A673 (cell line): ENCODE measurements around the gene ADAMTS12. TPM values are rescaled to one million over a fixed set of nuclear protein-coding genes. Genes with fewer than 3 reads are reported as not detected.

Experiments used
- BruUV-seq: library from RNA; stranded (reverse); fragments of 400-500 nt; replicated peaks from 2 replicates; lab custom pipeline; 2021; lab: Mats Ljungman, UMichigan
- CTCF ChIA-PET: fragments of 300-600 bp; sonication (Branson Sonifier 250); formaldehyde crosslinking; loops from one replicate; lab custom pipeline; 2022; ENCODE audit warnings: antibody characterized with exemption; lab: Charles Lee
- POLR2A ChIA-PET: fragments of 300-600 bp; sonication (Branson Sonifier 250); formaldehyde crosslinking; loops from one replicate; lab custom pipeline; 2022; ENCODE audit warnings: antibody characterized with exemption; ENCODE audit not compliant: low non-redundant PET; lab: Charles Lee
- DNase-seq: peaks from one replicate; pipeline ENCODE4 v3.0.0-alpha.2; 2015; ENCODE audit warnings: low spot score
- H3K27ac ChIP-seq: fragments of 200-600 bp; sonication (generic); 2 replicates; pipeline ENCODE4 v1.5.1; 2016; ENCODE audit warnings: mixed run types, low read depth, mild to moderate bottlenecking, mixed read lengths, antibody characterized with exemption, low read length; ENCODE audit not compliant: poor library complexity, severe bottlenecking
- H3K27me3 ChIP-seq: fragments of 200-600 bp; sonication (generic); replicated peaks from 2 replicates; pipeline ENCODE4 v1.6.1; 2017; ENCODE audit warnings: mixed run types, low read depth, mild to moderate bottlenecking, mixed read lengths, antibody characterized with exemption, low read length; ENCODE audit not compliant: insufficient read depth, poor library complexity
- H3K36me3 ChIP-seq: fragments of 200-600 bp; sonication (generic); 2 replicates; pipeline ENCODE4 v1.6.1; 2016; ENCODE audit warnings: mixed run types, mild to moderate bottlenecking, mixed read lengths, antibody characterized with exemption, low read length; ENCODE audit not compliant: insufficient read depth, poor library complexity, severe bottlenecking
- H3K4me1 ChIP-seq: fragments of 200-600 bp; sonication (generic); 2 replicates; pipeline ENCODE4 v1.6.1; 2017; ENCODE audit warnings: mixed run types, mild to moderate bottlenecking, mixed read lengths, antibody characterized with exemption, low read length; ENCODE audit not compliant: insufficient read depth, poor library complexity, severe bottlenecking
- H3K4me3 ChIP-seq: fragments of 200-600 bp; sonication (generic); 2 replicates; pipeline ENCODE4 v1.5.1; 2016; ENCODE audit warnings: low read depth, mixed run types, mild to moderate bottlenecking, mixed read lengths, low read length; ENCODE audit not compliant: poor library complexity, severe bottlenecking
- H3K9me3 ChIP-seq: fragments of 200-600 bp; sonication (generic); 2 replicates; pipeline ENCODE4 v1.6.1; 2016; ENCODE audit warnings: mixed run types, low read depth, mild to moderate bottlenecking, mixed read lengths, antibody characterized with exemption, low read length; ENCODE audit not compliant: poor library complexity, severe bottlenecking
- CTCF ChIP-seq: fragments of 300-800, 200-600 bp; sonication (generic); conservative IDR thresholded peaks from 2 replicates; pipeline ENCODE4 v1.5.1; 2017; ENCODE audit warnings: low read depth, mild to moderate bottlenecking, antibody characterized with exemption, low read length, moderate library complexity, mixed read lengths
- EZH2 ChIP-seq: fragments of 200-600 bp; sonication (generic); IDR thresholded peaks from 2 replicates; pipeline ENCODE4 v1.6.1; 2017; ENCODE audit warnings: borderline replicate concordance, low read depth, mild to moderate bottlenecking, mixed read lengths, antibody characterized with exemption, low read length; ENCODE audit not compliant: poor library complexity, severe bottlenecking
- intact Hi-C: fragments of 100-400 bp; cut with micrococcal nuclease; formaldehyde crosslinking; loops from one replicate; pipeline ENCODE4 v1.10.0; 2022; ENCODE audit not compliant: unreplicated experiment
- total RNA-seq: library from RNA; stranded (reverse); gene quantifications from 2 replicates; pipeline ENCODE4 v1.2.3, GENCODE V29; 2021

Gene ADAMTS12
- total RNA-seq, 1 experiment from 2014 or later, result 0.84 TPM

- Histone ChIP-seq H3K27me3 (no peaks in the 10 kb centered on the region), H3K9me3 (no peaks in the 10 kb centered on the region), H3K36me3 (no peaks in the 10 kb centered on the region), H3K4me1 (no peaks in the 10 kb centered on the region), H3K4me3 (no peak overlapping the region), H3K27ac (no peak overlapping the region)
- no TSS peak for BruUV-seq
- POLR2A ChIA-PET, result no interaction called here
- TF ChIP-seq CTCF (no peak), EZH2 (no peak)
- intact Hi-C loops, result no loop called here
- CTCF ChIA-PET, result no interaction called here
- DNase-seq, result peak; percentile 13
Observed at GRCh38 chr5:33766023-33766422, 125.8 kb downstream of the ADAMTS12 start.

- no peaks in the 10 kb centered on the region for H3K36me3 ChIP-seq
- H3K27ac ChIP-seq, result no peak overlapping the region
- CTCF ChIA-PET, result no interaction called here
- H3K9me3 ChIP-seq, result no peaks in the 10 kb centered on the region
- no peaks in the 10 kb centered on the region for H3K27me3 ChIP-seq
- no peaks in the 10 kb centered on the region for H3K4me1 ChIP-seq
- DNase-seq, result no peak
- POLR2A ChIA-PET, result no interaction called here
- intact Hi-C loops, result no loop called here
- TF ChIP-seq CTCF (no peak), EZH2 (no peak)
- no peak overlapping the region for H3K4me3 ChIP-seq
- BruUV-seq, result no TSS peak
Observed at GRCh38 chr5:33764786-33765185, 127.0 kb downstream of the ADAMTS12 start.

- ChIA-PET POLR2A (interaction anchor here (0.6 kb wide), 1 partner anchor 292 kb away, joined by 6 read pairs; no protein-coding TSS in a partner anchor), CTCF (no interaction called here)
- intact Hi-C loops, result no loop called here
- H3K27me3 ChIP-seq, result no peaks in the 10 kb centered on the region
- DNase-seq, result no peak
- H3K4me1 ChIP-seq, result no peaks in the 10 kb centered on the region
- H3K27ac ChIP-seq, result no peak overlapping the region
- no peaks in the 10 kb centered on the region for H3K9me3 ChIP-seq
- BruUV-seq, result no TSS peak
- H3K4me3 ChIP-seq, result no peak overlapping the region
- TF ChIP-seq EZH2, result no peak
- no peak for TF ChIP-seq CTCF
- no peaks in the 10 kb centered on the region for H3K36me3 ChIP-seq
Observed at GRCh38 chr5:33763435-33763834, 128.4 kb downstream of the ADAMTS12 start.
